Omental fat pad (tissue), 4 donors: ENCODE measurements around the gene AUTS2. TPM values are rescaled to one million over a fixed set of nuclear protein-coding genes. Genes with fewer than 3 reads are reported as not detected.

Source experiments
- ATAC-seq: fragments of 150-250 bp; one replicate; pipeline ENCODE4 v1.9.1; 2016; ENCODE audit warnings: mild to moderate bottlenecking, moderate library complexity; ENCODE audit not compliant: low FRiP score
- DNase-seq: peaks from one replicate; pipeline ENCODE4 v3.0.0-alpha.2; 2019; ENCODE audit warnings: low spot score
- CTCF ChIP-seq, 3 donors: fragments of 450-650 bp; IDR thresholded peaks; one replicate each; pipeline ENCODE4 v1.5.1; 2016 to 2017; ENCODE audit warnings: antibody characterized with exemption in 3 of 3, mild to moderate bottlenecking in 3 of 3, moderate library complexity in 2 of 3
- total RNA-seq, 4 donors: library from RNA; depleted of rRNA; stranded (reverse); fragments of >200 nt; gene quantifications; one replicate each; pipeline ENCODE4 v1.1.0, GENCODE V29; 2016

Gene AUTS2
- total RNA-seq, 4 donors from 2014 or later = 13.2 to 27.0 (median 21.2) TPM

DNA sequence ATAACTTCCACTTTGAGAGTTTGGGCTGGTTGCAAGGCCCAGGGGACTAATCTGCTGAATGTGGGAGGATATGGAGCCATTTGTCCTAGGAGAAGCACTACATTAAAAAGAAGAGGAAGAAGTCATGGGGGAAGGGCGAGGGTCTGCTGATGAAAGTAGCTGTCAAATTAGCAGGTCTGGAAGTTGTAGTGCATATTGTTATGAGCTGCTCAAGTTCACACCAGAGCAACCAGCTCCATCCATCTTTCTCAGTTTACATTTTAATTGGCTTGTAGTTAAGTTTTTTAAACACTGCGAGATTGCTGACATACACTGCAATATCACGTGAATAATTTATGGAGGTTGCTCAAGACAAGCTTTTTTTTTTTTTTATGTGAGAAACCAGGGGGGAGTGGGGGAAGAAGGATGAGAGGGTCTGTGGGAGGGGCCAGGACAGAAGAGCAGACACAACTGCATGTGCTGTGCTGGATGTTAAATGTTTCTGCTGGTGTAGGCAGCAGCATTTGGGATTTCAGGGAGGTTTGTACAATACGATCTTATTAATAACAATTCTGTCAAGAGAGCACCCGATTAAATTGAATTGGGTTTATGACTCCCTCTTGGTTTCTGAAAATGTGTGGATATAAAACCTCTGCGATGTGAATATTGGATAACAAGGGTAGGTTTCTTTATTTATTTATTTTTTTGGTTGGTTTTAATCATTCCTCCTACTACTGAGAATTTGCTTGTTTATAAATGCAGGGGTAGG is 774.7 kb downstream of the AUTS2 start:
- no peak for TF ChIP-seq CTCF (IDR thresholded peaks at IDR 0.05)
- DNase-seq (no peak), ATAC-seq (no peak)

DNA sequence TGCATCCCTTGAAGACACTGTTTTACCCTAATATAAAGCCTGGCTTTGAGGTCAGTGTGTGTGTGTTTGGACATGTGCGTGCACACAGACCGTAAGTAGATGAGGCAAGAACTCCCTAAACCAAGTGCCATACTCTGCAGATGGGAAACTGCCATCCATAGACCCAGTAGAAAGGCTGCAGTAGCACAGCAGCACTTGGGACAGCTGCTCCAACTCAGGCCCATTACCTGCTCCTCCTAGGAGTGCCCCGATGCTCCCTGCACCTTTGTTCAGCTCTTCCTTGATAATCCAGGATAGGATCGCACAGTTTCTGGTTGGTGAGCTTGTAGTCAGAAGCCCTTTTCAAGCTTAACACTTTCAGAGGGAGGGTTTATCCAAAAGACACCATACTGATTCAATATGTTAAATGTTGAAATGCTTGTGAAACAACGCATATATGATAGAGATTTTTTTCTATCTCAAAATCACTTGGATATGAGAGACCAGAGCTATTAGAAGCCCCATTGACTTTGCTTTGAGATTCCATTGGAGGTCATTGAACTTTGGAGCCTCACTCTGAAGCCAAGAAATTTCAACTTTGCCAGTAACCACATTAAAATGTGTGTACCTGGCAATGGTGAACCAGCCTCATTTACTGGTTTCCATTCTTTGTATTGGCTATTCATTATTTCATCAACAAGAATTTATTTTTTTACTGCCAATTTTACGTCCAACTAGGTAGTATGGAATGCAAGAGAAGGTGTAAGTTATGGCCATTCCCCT is 776.7 kb downstream of the AUTS2 start:
- TF ChIP-seq CTCF (IDR thresholded peaks at IDR 0.05) = no peak
- DNase-seq (no peak), ATAC-seq (no peak)

DNA sequence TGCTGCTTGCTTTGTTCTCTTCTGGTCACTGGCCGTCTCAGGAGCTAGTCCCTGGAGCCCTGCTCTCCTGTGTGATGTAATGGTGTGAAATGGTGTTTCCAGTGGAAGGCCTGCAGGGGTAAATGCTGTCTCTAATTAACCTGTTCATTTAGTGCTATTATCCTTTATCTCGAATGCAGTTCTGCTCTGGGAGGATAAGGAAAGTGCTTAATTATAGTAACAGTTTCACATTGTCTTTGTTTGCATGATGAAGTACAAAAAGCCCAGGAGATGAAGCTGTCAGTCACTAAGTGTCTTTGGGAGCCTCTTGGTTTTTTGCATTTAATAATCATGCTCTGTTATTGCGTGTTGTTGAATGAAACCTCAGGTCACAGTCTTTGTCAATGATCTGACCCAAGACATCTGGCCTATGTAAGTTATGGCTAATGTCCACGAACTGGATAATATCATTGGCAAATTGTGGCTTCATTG is 778.3 kb downstream of the AUTS2 start:
- no peak for TF ChIP-seq CTCF (IDR thresholded peaks at IDR 0.05)
- DNase-seq (no peak), ATAC-seq (no peak)

DNA sequence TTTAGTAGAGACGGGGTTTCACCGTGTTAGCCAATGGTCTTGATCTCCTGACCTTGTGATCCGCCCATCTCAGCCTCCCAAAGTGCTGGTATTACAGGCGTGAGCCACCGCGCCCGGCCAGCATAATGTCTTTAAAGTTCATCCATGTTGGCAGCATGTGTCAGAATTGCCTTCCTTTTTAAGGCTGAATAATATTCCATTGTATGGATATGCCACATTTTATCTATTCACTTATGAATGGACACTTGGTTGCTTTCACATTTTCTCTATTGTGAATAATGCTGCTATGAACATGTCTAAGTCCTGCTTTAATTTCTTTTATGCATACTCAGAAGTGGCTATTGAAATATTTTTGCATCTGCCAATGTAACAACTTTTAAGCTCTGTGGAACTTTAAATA is 779.7 kb downstream of the AUTS2 start:
- no peak for DNase-seq
- ATAC-seq = no peak
- TF ChIP-seq CTCF (IDR thresholded peaks at IDR 0.05) = no peak

DNA sequence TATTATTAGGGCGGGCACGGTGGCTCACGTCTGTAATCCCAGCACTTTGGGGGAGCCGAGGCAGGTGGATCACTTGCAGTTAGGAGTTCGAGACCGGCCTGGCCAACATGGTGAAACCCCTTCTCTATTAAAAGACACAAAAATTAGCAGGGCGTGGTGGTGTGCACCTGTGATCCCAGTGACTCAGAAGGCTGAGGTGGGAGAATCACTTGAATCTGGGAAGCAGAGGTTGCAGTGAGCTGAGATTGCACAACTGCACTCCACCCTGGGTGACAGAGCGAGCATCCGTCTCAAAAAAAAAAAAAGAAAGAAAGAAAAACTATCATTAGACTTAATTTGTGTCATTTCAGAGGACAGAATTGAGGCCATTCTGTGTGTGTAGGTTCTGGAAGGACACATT is 780.9 kb downstream of the AUTS2 start:
- ATAC-seq = no peak
- no peak for TF ChIP-seq CTCF (IDR thresholded peaks at IDR 0.05)
- no peak for DNase-seq

GRCh38 chr7:70380421-70381015 is 782.2 kb downstream of the AUTS2 start:
- no peak for DNase-seq
- no peak for ATAC-seq

More at GRCh38 chr7:70380421-70381015, 782.2 kb downstream of the AUTS2 start:
- TF ChIP-seq CTCF (IDR thresholded peaks at IDR 0.05) = no peak
